HG02798 (cell line): ENCODE results near the gene RAP1GAP.

ENCODE experiments used
- ATAC-seq: cut with Tn5 transposase; IDR thresholded peaks from one replicate; pipeline ENCODE4 v1.9.1; 2021; ENCODE audit warnings: mild to moderate bottlenecking; ENCODE audit not compliant: unreplicated experiment, poor library complexity

Gene RAP1GAP

GRCh38 chr1:21560916-21561638, 108.1 kb downstream of the RAP1GAP start:
- ATAC-seq: no peak

- no peak for ATAC-seq
These were observed 109.2 kb downstream of the RAP1GAP start for GRCh38 chr1:21559788-21560567.

- no peak for ATAC-seq
These were observed 115.8 kb downstream of the RAP1GAP start for GRCh38 chr1:21553116-21553926.

- no peak for ATAC-seq
These were observed 116.4 kb downstream of the RAP1GAP start for GRCh38 chr1:21552715-21553114.

- no peak for ATAC-seq
These were observed 118.2 kb downstream of the RAP1GAP start for GRCh38 chr1:21550866-21551475.

- no peak for ATAC-seq
These were observed 119.1 kb downstream of the RAP1GAP start for GRCh38 chr1:21550097-21550496.

GRCh38 chr1:21547876-21548275, 121.3 kb downstream of the RAP1GAP start:
- no peak for ATAC-seq
